ACC112 (cell line): ENCODE data around the gene TMEM217.

Experiments used
- H2AFZ ChIP-seq: fragments of 200-600 bp; sonication (generic); one replicate; pipeline ENCODE4 v1.6.0; 2017; ENCODE audit warnings: antibody characterized with exemption, low read length; ENCODE audit not compliant: unreplicated experiment
- H3K27ac ChIP-seq: fragments of 200-600 bp; sonication (generic); 2 replicates; pipeline ENCODE4 v1.5.1; 2014; ENCODE audit warnings: low read depth, mild to moderate bottlenecking, antibody characterized with exemption, low read length, moderate library complexity
- H3K27me3 ChIP-seq: fragments of 200-600 bp; sonication (generic); 2 replicates; pipeline ENCODE4 v1.6.1; 2014; ENCODE audit warnings: mild to moderate bottlenecking, antibody characterized with exemption, low read length, moderate library complexity, mixed read lengths; ENCODE audit not compliant: insufficient read depth
- H3K36me3 ChIP-seq: fragments of 200-600 bp; sonication (generic); 2 replicates; pipeline ENCODE4 v1.6.1; 2016; ENCODE audit warnings: mild to moderate bottlenecking, antibody characterized with exemption, low read length, moderate library complexity, mixed read lengths; ENCODE audit not compliant: insufficient read depth
- H3K4me1 ChIP-seq: fragments of 200-600 bp; sonication (generic); one replicate; pipeline ENCODE4 v1.6.1; 2016; ENCODE audit warnings: low read length, mixed read lengths; ENCODE audit not compliant: insufficient read depth, unreplicated experiment, control insufficient read depth
- H3K4me3 ChIP-seq: fragments of 200-600 bp; sonication (generic); 2 replicates; pipeline ENCODE4 v1.5.1; 2014; ENCODE audit warnings: mild to moderate bottlenecking, low read depth, low read length
- H3K79me2 ChIP-seq: fragments of 200-600 bp; sonication (generic); one replicate; pipeline ENCODE4 v1.6.0; 2016; ENCODE audit warnings: low read length; ENCODE audit not compliant: control insufficient read depth, unreplicated experiment, insufficient read depth

TMEM217 gene

DNA sequence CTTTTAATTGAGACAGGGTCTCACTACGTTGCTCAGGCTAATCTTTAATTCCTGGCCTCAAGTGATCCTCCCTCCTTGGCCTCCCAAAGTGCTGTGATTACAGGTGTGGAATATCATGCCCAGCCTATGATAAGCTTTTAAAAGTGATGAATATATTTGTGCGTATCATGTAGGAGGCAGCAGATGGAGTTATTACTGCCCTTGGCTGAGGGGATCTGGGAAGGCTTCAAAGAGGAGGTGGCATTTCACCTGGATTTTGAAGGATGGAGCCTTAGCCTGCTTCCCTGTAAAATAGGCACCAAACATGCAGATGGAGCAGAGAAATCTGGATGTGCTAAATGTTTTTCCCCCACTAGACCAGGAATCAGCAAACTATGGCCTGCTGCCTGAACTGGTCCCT lies 77.9 kb downstream of the TMEM217 start:
- Histone ChIP-seq H3K36me3 (no peaks in the 10 kb centered on the region), H3K4me3 (no peak overlapping the region), H3K27me3 (no peaks in the 10 kb centered on the region), H3K79me2 (no peaks in the 10 kb centered on the region), H3K4me1 (no peaks in the 10 kb centered on the region), H3K27ac (no peak overlapping the region), H2AFZ (no peak overlapping the region)

DNA sequence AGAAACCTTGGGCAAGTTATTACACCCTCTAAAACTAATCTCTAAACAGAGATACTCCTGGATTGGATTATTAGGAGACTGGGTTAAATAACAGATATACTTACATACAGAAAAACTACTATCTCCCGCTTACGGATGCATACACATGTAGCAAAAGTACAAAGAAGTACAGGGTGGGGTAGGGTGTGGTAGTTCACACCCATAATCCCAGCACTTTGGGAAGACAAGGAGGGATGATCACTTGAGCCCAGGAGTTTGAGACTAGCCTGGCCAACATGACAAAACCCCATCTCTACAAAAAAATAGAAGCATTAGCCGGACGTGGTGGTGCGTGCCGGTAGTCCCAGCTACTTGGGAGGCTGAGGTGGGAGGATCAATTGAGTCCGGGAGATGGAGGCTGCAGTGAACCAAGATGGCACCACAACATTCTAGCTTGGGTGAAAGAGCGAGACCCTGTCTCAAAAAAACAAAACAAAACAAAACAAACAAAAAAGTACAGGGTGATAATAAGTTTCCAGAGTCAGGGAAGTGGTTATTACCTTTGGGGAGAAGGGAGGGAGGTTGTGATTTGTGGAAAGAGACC lies 79.9 kb downstream of the TMEM217 start:
- Histone ChIP-seq H3K27me3 (no peaks in the 10 kb centered on the region), H3K79me2 (no peaks in the 10 kb centered on the region), H3K36me3 (peaks cover 13% of the 10 kb centered on the region), H2AFZ (no peak overlapping the region), H3K4me1 (peaks cover 5% of the 10 kb centered on the region), H3K27ac (no peak overlapping the region), H3K4me3 (no peak overlapping the region)

DNA sequence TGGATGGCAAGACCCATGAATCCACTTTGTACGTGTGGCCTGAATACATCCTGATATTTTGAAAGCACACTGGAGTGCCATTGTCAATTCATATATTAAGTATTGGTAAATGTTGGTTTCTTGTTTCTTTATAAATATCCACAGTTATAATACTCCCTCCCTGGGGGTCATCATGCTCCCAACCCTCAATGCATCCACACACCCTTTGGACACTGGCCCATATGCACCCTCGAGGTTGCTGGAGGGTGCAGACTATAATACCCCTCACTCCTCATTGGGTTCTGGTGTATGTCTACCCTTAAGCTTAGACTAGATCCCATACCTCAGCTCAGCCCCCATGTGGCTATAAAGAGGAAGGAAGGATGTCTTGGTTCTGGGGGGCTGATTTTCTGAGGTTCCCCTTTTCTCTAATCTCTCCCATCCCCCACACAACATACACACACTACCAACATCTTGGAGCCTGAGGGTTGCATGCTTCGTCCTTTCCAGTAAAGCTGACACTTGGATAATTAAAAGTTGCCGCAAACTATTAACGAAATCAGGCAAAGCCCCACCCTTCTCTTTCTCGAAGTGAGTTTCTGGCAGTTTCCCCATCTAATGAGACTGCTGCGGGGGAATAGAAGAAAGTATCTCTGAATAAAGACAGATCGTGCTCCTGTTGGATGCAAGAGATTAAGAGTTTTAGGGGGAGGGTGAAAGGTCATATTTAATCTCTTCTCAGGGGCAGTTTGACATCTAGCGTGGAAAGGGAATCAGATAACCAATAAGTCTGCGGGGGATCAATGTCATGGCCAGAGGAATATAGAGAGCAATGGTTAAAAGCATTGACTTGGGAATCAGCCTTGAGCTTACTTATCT lies 80.6 kb downstream of the TMEM217 start:
- no peak overlapping the region for H3K4me3 ChIP-seq
- no peak overlapping the region for H3K27ac ChIP-seq
- no peaks in the 10 kb centered on the region for H3K27me3 ChIP-seq
- H3K79me2 ChIP-seq: no peaks in the 10 kb centered on the region
- no peak overlapping the region for H2AFZ ChIP-seq
- peaks cover 5% of the 10 kb centered on the region for H3K4me1 ChIP-seq
- H3K36me3 ChIP-seq: peaks cover 15% of the 10 kb centered on the region

DNA sequence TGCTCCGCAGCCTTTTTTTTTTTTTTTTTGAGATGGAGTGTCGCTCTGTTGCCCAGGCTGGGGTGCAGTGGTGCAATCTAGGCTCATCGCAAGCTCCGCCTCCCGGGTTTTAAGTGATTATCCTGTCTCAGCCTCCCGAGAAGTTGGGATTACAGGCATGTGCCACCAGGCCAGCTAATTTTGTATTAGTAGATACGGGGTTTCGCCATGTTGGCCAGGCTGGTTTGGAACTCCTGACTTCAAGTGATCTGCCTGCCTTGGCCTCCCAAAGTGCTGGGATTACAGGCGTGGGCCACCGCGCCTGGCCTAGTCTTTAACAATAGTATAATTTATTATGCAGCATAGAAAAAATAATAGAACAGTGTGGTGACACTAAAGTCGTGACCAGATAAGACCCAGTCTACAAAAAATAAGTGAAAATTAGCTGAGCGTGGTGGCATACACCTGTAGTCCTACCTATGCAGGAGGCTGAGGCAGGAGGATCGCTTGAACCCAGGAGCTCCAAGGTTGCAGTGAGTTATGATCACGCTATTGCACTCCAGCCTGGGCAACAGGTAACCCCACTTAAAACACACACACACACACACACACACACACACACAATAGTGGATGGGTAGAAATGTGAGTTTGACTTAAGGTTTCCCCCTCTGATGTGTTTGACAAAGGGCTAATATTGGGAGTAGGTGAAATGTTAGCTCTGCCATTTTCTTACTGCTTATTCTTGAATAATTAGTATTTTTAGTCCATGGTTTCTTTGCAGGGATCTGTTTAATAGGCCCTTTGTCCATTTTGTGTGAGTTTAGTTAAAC lies 81.5 kb downstream of the TMEM217 start:
- Histone ChIP-seq H3K4me1 (peaks cover 5% of the 10 kb centered on the region), H3K27ac (no peak overlapping the region)

DNA sequence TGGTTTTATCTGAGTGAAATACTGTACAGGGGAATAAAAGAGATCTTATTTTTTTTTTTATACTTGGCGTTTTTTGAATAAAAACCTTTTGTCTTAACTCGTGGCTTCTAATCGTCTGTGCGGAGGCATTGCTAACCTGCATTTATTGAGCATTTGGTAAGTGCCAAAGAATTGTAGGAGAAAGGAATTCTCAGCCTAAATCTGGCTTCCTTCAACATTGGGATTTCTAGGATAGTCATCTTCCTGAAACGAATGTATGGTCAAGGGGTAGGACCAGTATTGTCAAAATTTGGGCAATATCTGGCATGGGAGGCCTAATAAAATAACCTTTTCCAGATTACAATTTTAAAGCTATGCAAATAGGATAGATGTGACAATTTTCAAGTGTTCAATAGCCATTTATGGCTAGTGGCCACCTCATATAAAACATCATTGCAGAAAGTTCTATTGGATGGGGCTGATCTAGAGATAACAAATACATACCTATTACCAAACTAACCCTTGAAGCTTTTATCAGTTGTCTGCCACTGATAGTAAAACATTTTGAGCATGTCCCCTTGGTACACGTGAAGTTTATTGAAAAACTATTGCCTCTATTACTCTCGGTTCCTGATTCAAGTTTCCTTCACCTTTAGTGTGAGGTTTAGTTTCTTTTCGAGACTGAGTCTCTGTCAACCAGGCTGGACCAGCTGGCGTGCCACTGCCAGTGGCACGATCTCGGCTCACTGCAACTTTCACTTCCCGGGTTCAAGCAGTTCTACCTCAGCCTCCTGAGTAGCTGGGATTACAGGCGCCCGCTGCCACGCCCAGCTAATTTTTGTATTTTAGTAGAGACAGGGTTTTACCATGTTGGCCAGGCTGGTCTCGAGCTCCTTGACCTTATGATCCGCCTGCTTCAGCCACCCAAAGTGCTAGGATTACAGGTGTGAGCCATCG lies 82.3 kb downstream of the TMEM217 start:
- Histone ChIP-seq H3K27ac (no peak overlapping the region), H3K4me3 (no peak overlapping the region), H3K4me1 (peaks cover 5% of the 10 kb centered on the region), H3K27me3 (no peaks in the 10 kb centered on the region), H2AFZ (no peak overlapping the region), H3K36me3 (peaks cover 15% of the 10 kb centered on the region), H3K79me2 (peaks cover 8% of the 10 kb centered on the region)

More for the DNA sequence above, 81.5 kb downstream of the TMEM217 start:
- Histone ChIP-seq H3K36me3 (peaks cover 15% of the 10 kb centered on the region), H3K79me2 (no peaks in the 10 kb centered on the region), H3K27me3 (no peaks in the 10 kb centered on the region), H2AFZ (no peak overlapping the region), H3K4me3 (no peak overlapping the region)

DNA sequence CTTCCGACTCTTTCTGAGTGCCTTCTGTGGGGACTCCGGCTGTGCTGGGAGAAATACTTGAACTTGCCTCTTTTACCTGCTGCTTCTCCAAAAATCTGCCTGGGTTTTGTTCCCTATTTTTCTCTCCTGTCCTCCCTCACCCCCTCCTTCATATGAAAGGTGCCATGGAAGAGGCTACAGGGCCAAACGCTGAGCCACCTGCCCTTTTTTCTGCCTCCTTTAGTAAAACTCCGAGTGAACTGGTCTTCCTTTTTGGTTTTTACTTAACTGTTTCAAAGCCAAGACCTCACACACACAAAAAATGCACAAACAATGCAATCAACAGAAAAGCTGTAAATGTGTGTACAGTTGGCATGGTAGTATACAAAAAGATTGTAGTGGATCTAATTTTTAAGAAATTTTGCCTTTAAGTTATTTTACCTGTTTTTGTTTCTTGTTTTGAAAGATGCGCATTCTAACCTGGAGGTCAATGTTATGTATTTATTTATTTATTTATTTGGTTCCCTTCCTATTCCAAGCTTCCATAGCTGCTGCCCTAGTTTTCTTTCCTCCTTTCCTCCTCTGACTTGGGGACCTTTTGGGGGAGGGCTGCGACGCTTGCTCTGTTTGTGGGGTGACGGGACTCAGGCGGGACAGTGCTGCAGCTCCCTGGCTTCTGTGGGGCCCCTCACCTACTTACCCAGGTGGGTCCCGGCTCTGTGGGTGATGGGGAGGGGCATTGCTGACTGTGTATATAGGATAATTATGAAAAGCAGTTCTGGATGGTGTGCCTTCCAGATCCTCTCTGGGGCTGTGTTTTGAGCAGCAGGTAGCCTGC lies 83.2 kb downstream of the TMEM217 start:
- no peak overlapping the region for H3K4me3 ChIP-seq
- peaks cover 13% of the 10 kb centered on the region for H3K79me2 ChIP-seq
- no peak overlapping the region for H2AFZ ChIP-seq
- H3K27ac ChIP-seq: no peak overlapping the region
- H3K36me3 ChIP-seq: peaks cover 15% of the 10 kb centered on the region
- no peaks in the 10 kb centered on the region for H3K27me3 ChIP-seq
- H3K4me1 ChIP-seq: peaks cover 5% of the 10 kb centered on the region

DNA sequence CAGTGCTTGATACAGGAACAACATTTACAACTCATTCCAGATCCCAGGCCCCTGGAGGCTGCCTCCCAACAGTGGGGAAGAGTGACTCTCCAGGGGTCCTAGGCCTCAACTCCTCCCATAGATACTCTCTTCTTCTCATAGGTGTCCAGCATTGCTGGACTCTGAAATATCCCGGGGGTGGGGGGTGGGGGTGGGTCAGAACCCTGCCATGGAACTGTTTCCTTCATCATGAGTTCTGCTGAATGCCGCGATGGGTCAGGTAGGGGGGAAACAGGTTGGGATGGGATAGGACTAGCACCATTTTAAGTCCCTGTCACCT lies 83.8 kb downstream of the TMEM217 start:
- H3K4me1 ChIP-seq: peaks cover 5% of the 10 kb centered on the region
- H3K79me2 ChIP-seq: peaks cover 13% of the 10 kb centered on the region
- no peaks in the 10 kb centered on the region for H3K27me3 ChIP-seq
- peaks cover 15% of the 10 kb centered on the region for H3K36me3 ChIP-seq
- no peak overlapping the region for H3K4me3 ChIP-seq
- H3K27ac ChIP-seq: no peak overlapping the region
- no peak overlapping the region for H2AFZ ChIP-seq

DNA sequence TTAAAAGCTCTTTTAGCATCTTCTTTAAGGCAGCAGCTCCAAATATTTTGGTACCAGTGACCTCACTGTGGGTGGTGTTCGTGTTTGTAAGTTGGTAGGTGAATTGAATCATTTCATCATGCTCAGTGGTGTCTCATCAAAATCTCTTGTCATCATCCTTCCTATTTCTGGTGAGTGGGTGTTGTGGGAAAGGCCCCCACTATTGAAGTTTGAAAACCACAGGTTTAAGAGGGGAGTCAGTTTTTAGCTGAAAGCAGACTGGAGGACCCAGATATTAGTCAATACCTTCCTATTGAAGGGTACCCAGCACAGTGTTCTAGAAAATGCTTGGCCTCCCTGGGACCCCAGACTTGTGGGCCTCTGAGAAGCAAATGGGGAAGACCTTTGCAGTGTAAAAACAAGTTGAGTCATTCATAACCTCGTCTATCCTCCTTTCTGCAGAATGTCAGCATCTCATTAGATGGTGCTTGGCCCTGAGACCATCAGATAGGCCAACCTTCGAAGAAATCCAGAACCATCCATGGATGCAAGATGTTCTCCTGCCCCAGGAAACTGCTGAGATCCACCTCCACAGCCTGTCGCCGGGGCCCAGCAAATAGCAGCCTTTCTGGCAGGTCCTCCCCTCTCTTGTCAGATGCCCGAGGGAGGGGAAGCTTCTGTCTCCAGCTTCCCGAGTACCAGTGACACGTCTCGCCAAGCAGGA lies 84.3 kb downstream of the TMEM217 start:
- Histone ChIP-seq H3K27me3 (no peaks in the 10 kb centered on the region), H3K27ac (no peak overlapping the region), H3K4me1 (peaks cover 8% of the 10 kb centered on the region), H2AFZ (no peak overlapping the region), H3K4me3 (no peak overlapping the region), H3K79me2 (peaks cover 13% of the 10 kb centered on the region), H3K36me3 (peaks cover 15% of the 10 kb centered on the region)

DNA sequence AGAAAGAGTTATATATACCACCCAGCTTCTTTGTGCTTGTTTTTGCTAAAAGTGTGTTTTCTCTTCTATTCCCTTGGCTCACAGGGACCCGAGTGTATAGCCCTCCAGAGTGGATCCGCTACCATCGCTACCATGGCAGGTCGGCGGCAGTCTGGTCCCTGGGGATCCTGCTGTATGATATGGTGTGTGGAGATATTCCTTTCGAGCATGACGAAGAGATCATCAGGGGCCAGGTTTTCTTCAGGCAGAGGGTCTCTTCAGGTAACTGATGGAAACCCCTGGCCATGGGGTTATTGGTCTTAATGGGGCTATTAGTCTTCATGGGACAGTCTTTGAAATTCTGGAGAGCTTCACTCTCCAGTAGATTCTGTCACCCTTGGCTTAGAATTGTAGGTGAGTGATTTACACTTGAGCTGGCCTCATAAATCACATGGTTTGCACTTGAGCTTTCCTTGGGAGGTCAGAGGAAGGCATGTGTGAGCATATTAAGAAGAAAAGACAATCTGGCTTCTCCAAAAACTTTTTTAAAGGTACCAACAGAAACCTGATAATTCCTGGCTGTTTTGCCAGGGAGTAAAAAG lies 84.9 kb downstream of the TMEM217 start:
- Histone ChIP-seq H3K4me1 (peaks cover 15% of the 10 kb centered on the region), H3K4me3 (no peak overlapping the region), H3K27ac (no peak overlapping the region), H3K27me3 (no peaks in the 10 kb centered on the region), H3K79me2 (peaks cover 13% of the 10 kb centered on the region), H3K36me3 (peaks cover 15% of the 10 kb centered on the region), H2AFZ (no peak overlapping the region)
